ENCODE results near the gene KANSL1.
"Not testable (repeated sequence)": the region's sequence is repeated elsewhere in the genome, so short reads cannot be mapped to it uniquely, and the experiment has no call there.

Gene KANSL1

DNA sequence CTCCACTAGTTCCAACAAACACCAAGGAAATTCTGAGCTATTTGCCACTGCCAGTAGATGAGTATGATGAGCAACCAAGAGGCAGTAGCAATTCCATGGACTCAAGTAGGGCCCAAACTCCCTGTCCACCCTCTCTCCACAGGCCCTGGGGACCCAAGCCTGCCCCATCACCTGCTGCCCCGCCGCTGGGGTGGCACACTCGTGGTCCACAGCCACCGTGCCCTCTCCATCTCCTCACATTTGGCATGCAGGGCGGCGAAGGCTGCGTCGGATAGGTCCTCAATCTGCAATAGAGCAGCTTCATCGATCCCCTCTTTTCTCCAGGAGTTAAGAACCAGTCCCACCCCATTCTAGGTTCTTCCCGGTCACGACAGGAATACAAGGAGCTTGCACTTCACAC lies 160.3 kb downstream of the KANSL1 start:
- no peak for DNase-seq

DNA sequence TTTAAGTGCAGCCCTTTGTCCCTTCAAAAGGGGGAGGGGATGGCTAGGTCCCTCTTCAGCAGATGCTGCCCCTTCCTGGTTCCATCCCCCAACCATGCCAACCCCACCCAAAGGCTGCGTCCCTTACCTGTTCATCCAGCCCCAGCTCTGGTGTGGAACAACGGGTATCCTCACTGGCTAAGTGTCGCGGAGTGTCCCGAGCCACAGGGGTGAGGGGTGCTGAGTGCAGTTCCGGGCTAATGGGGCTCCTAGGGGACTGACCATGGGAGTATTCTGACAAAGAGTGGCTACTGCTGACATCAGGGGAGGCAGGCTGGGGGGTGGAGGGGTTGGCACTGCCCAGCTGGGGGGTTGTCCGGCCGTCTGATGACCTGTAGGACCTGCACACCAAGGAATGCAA lies 161.3 kb downstream of the KANSL1 start:
- no peak for DNase-seq

DNA sequence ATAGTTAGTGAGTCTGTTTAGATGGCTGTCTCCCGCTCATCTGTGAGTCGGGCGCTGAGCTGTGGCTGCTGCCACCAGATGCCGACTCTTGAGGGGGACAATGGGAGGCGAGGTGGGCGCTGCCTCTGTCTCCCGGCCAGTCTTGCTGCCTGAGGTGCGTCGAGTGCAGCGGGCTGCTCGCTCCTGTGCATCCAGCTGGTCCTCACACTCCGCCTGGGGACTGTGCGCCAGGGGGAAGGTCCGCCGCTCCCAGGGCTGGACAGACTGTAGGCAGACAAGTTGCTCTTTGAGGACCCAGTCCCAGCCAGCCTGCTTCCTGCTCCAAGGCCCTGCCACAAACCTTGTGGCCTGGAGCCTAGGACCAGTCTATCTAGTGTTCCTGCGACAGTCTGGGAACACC lies 161.8 kb downstream of the KANSL1 start:
- no peak for DNase-seq

DNA sequence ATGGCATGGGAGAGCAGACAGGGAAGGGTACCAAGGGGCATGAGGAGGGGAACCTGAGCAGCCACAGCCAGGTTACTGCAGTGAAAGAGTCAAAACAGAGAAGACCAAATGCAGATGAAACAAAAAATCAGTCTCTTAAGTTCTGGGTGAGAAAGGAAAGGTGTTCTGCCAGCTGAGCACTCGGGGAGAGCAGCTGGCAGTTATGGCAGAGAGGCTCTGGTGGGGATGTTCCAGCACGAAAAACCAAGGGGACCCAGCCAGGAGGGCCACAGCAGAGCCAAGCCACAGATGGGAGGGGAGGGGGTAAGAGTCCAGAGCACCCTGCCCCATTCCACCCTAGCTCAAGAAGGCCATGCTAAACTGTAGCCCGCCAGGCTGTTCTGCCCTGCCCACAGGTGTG lies 162.5 kb downstream of the KANSL1 start:
- DNase-seq: no peak

DNA sequence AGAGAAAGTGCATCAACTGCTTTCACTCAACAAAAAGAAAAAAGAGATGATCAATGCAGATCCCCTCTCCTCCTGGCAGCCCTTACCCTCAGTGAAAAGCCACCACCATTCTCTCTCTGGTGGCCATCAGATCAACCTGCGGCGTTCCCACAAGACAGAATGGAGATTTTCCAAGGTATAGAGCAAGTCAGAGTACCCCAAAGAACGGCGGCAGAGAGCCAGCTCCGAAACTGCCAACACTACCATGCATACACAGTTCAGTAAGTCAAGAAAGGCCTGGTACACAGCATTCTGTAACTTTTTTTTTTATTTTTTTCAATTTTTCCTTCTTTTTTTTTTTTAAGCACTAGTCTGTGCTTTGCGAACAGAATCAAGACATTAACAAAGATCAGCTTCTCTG lies 163.6 kb downstream of the KANSL1 start:
- DNase-seq: no peak

DNA sequence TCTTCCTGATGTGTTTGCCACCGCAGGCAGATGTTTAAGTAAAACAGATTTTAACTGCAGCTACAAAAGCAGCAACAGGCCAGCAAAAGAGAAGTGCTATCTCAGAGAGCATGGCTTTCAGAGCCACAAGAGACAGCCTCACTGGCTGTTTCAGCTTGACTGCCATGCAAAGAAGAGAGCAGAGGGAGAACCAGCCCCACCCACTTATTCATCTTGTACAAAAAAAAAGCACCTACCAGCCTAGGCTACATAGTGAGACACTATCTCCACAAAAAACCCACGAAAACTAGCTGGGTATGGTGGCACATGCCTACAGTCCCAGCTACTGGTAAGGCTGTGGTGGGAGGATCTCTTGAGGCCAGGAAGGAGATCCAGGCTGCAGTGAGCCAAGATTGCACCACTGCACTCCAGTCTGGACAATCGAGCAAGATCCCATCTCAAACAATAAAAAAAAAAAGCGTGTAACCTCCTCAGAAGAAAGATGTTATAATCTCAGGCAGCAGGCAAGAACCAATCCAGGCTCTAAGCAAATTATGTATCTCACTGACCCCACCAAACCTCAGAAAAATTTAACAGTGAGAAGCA lies 164.2 kb downstream of the KANSL1 start:
- no peak for DNase-seq

DNA sequence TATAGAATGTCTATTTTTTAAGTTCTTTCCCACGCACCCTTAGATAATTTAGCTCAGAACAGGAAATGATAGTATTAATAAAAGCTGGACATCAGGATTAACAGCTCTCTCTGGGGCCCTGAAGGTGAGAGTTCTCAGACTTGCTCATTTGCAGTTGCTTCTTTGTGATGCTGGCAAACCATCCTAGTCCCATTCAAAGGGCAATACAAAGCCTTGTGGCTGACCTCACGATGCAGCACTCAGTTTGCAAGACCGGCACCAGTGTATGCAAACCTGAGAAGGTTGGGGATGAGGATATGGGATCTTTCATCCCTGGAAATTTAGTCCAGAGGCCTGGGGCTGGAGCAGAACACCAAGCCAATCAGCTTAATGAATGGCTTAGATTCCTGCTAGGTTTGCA lies 164.9 kb downstream of the KANSL1 start:
- no peak for DNase-seq

DNA sequence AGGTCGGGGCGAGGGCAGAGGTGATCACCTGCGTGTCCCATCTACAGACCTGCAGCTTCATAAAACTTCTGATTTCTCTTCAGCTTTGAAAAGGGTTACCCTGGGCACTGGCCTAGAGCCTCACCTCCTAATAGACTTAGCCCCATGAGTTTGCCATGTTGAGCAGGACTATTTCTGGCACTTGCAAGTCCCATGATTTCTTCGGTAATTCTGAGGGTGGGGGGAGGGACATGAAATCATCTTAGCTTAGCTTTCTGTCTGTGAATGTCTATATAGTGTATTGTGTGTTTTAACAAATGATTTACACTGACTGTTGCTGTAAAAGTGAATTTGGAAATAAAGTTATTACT lies 165.3 kb downstream of the KANSL1 start:
- no peak for DNase-seq

DNA sequence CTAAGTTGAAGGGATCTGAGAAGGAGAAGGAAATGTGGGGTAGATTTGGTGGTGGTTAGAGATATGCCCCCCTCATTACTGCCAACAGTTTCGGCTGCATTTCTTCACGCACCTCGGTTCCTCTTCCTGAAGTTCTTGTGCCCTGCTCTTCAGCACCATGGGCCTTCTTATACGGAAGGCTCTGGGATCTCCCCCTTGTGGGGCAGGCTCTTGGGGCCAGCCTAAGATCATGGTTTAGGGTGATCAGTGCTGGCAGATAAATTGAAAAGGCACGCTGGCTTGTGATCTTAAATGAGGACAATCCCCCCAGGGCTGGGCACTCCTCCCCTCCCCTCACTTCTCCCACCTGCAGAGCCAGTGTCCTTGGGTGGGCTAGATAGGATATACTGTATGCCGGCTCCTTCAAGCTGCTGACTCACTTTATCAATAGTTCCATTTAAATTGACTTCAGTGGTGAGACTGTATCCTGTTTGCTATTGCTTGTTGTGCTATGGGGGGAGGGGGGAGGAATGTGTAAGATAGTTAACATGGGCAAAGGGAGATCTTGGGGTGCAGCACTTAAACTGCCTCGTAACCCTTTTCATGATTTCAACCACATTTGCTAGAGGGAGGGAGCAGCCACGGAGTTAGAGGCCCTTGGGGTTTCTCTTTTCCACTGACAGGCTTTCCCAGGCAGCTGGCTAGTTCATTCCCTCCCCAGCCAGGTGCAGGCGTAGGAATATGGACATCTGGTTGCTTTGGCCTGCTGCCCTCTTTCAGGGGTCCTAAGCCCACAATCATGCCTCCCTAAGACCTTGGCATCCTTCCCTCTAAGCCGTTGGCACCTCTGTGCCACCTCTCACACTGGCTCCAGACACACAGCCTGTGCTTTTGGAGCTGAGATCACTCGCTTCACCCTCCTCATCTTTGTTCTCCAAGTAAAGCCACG lies 165.9 kb downstream of the KANSL1 start:
- DNase-seq: no peak

DNA sequence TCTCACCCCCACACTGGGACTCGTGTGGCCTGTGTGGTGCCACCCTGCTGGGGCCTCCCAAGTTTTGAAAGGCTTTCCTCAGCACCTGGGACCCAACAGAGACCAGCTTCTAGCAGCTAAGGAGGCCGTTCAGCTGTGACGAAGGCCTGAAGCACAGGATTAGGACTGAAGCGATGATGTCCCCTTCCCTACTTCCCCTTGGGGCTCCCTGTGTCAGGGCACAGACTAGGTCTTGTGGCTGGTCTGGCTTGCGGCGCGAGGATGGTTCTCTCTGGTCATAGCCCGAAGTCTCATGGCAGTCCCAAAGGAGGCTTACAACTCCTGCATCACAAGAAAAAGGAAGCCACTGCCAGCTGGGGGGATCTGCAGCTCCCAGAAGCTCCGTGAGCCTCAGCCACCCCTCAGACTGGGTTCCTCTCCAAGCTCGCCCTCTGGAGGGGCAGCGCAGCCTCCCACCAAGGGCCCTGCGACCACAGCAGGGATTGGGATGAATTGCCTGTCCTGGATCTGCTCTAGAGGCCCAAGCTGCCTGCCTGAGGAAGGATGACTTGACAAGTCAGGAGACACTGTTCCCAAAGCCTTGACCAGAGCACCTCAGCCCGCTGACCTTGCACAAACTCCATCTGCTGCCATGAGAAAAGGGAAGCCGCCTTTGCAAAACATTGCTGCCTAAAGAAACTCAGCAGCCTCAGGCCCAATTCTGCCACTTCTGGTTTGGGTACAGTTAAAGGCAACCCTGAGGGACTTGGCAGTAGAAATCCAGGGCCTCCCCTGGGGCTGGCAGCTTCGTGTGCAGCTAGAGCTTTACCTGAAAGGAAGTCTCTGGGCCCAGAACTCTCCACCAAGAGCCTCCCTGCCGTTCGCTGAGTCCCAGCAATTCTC lies 166.8 kb downstream of the KANSL1 start:
- DNase-seq: no peak

DNA sequence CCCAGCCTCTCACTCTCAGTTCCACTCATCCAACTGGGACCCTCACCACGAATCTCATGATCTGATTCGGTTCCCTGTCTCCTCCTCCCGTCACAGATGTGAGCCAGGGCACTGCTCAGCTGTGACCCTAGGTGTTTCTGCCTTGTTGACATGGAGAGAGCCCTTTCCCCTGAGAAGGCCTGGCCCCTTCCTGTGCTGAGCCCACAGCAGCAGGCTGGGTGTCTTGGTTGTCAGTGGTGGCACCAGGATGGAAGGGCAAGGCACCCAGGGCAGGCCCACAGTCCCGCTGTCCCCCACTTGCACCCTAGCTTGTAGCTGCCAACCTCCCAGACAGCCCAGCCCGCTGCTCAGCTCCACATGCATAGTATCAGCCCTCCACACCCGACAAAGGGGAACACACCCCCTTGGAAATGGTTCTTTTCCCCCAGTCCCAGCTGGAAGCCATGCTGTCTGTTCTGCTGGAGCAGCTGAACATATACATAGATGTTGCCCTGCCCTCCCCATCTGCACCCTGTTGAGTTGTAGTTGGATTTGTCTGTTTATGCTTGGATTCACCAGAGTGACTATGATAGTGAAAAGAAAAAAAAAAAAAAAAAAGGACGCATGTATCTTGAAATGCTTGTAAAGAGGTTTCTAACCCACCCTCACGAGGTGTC lies 167.6 kb downstream of the KANSL1 start:
- DNase-seq: no peak

DNA sequence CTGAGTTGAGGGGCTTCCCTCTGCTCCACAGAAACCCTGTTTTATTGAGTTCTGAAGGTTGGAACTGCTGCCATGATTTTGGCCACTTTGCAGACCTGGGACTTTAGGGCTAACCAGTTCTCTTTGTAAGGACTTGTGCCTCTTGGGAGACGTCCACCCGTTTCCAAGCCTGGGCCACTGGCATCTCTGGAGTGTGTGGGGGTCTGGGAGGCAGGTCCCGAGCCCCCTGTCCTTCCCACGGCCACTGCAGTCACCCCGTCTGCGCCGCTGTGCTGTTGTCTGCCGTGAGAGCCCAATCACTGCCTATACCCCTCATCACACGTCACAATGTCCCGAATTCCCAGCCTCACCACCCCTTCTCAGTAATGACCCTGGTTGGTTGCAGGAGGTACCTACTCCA lies 168.2 kb downstream of the KANSL1 start:
- DNase-seq: no peak

DNA sequence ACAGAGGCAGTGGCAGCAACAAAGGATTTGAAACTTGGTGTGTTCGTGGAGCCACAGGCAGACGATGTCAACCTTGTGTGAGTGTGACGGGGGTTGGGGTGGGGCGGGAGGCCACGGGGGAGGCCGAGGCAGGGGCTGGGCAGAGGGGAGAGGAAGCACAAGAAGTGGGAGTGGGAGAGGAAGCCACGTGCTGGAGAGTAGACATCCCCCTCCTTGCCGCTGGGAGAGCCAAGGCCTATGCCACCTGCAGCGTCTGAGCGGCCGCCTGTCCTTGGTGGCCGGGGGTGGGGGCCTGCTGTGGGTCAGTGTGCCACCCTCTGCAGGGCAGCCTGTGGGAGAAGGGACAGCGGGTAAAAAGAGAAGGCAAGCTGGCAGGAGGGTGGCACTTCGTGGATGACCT lies 168.6 kb downstream of the KANSL1 start:
- DNase-seq: no peak

DNA sequence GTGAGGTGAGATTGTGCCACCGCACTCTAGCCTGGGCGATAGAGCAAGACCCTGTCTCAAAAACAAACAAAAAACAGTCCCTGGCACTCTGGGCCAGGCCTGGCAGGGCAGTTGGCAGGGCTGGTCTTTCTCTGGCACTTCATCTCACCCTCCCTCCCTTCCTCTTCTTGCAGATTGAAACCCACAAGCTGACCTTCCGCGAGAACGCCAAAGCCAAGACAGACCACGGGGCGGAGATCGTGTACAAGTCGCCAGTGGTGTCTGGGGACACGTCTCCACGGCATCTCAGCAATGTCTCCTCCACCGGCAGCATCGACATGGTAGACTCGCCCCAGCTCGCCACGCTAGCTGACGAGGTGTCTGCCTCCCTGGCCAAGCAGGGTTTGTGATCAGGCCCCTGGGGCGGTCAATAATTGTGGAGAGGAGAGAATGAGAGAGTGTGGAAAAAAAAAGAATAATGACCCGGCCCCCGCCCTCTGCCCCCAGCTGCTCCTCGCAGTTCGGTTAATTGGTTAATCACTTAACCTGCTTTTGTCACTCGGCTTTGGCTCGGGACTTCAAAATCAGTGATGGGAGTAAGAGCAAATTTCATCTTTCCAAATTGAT lies 169.3 kb downstream of the KANSL1 start:
- DNase-seq: no peak

DNA sequence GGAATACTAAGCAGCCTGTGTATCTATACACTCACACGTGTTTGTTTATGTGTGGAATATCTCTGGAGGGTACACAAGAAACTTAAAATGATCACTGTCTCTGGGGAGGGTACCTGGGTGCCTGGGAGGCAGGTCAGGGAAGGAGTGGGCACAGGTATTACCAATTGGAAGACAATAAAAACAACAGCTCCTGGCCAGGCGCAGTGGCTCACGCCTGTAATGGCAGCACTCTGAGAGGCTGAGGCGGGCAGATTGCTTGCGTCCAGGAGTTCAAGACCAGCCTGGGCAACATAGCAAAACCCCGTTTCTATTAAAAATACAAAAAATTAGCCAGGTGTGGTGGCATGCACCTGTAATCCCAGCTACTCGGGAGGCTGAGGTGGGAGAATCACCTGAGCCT lies 169.9 kb downstream of the KANSL1 start:
- DNase-seq: not testable (repeated sequence)

DNA sequence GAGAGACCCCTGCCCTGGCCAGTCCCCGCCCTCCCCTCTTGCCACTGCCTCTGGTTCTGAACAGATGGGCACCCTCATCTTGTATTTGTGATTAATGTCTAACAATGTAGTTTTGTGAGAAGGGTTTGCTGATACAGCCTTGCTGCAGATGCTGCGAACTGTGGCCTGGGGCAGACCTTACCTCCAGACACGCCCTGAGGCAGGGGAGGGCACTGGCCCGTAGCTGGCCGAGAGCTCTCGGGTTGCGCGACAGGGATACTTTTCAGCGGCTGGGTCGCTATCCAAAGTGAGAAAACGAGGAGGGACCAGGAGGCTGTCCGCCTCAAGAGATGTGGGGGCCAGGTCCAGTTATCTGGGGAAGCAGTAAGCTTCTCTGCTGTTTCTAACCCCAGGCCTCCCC lies 172.2 kb downstream of the KANSL1 start:
- no peak for DNase-seq

DNA sequence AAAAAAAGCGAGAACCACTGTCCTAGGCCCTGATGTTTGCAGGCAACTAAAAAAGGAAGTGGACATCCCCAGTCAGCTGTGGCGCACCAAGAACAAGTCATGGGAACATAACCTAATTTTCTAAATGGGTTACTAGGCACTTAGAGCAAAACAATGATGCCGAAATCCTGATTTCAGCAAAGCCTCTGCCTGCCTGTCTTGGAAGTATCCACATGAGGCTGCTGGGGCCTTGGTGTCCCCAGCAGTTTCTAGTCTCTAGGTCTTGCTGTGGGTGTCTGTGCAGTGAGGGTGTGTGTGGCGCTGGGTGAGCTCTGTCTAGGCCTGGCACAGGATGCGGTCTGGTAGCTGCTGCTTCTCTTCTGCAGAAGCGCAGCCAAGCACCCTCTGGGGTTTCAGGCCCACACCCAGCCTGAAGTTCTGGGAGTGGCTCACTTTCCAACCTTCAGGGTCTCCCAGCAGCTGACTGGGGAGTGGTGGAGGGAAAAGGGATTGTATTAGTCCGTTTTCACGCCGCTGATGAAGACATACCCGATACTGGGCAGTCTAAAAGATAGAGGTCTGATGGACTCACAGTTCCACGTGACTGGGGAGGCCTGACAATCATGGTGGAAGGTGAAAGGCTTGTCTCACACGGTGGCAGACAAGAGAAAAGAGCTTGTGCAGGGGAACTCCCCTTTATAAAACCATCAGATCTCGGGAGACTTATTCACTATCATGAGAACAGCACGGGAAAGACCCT lies 173.0 kb downstream of the KANSL1 start:
- peak; percentile 66 for DNase-seq

DNA sequence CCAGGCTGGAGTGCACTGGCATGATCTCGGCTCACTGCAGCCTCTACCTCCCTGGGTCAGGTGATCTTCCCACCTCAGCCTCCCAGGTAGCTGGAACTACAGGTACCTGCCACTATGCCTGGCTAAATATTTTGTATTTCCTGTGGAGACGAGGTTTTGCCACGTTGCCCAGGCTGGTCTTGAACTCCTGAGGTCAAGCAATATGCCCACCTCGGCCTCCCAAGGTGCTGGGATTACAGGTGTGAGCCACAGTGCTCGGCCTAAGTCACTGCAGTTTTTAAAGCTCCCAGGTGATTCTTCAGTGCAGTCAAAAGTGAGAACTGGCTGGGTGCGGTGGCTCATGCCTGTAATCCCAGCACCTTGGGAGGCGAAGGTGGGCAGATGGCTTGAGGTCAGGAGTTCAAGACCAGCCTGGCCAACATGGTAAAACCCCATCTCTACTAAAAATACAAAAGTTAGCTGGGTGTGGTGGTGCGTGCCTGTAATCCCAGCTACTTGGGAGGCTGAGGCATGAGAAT lies 173.8 kb downstream of the KANSL1 start:
- not testable (repeated sequence) for DNase-seq

DNA sequence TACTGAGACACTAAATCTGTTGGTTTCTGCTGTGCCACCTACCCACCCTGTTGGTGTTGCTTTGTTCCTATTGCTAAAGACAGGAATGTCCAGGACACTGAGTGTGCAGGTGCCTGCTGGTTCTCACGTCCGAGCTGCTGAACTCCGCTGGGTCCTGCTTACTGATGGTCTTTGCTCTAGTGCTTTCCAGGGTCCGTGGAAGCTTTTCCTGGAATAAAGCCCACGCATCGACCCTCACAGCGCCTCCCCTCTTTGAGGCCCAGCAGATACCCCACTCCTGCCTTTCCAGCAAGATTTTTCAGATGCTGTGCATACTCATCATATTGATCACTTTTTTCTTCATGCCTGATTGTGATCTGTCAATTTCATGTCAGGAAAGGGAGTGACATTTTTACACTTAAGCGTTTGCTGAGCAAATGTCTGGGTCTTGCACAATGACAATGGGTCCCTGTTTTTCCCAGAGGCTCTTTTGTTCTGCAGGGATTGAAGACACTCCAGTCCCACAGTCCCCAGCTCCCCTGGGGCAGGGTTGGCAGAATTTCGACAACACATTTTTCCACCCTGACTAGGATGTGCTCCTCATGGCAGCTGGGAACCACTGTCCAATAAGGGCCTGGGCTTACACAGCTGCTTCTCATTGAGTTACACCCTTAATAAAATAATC lies 179.6 kb downstream of the KANSL1 start:
- no peak for DNase-seq

DNA sequence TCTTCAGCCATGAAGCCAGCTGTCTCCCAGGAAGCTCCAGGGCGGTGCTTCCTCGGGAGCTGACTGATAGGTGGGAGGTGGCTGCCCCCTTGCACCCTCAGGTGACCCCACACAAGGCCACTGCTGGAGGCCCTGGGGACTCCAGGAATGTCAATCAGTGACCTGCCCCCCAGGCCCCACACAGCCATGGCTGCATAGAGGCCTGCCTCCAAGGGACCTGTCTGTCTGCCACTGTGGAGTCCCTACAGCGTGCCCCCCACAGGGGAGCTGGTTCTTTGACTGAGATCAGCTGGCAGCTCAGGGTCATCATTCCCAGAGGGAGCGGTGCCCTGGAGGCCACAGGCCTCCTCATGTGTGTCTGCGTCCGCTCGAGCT lies 180.1 kb downstream of the KANSL1 start:
- no peak for DNase-seq

DNA sequence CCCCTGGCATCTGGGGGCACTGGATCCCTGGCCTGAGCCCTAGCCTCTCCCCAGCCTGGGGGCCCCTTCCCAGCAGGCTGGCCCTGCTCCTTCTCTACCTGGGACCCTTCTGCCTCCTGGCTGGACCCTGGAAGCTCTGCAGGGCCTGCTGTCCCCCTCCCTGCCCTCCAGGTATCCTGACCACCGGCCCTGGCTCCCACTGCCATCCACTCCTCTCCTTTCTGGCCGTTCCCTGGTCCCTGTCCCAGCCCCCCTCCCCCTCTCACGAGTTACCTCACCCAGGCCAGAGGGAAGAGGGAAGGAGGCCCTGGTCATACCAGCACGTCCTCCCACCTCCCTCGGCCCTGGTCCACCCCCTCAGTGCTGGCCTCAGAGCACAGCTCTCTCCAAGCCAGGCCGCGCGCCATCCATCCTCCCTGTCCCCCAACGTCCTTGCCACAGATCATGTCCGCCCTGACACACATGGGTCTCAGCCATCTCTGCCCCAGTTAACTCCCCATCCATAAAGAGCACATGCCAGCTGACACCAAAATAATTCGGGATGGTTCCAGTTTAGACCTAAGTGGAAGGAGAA lies 180.6 kb downstream of the KANSL1 start:
- no peak for DNase-seq

All from CD4-positive, alpha-beta T cell treated with Interleukin-17A for 4 hours (primary cell).